NT2/D1 (cell line): ENCODE data around the gene C5AR2.
"Not testable (repeated sequence)": the region's sequence is repeated elsewhere in the genome, so short reads cannot be mapped to it uniquely, and the experiment has no call there.

Experiments used
- DNase-seq: peaks from one replicate; pipeline ENCODE4 v3.0.0-alpha.2; 2011; ENCODE audit warnings: low read depth, low spot score
- H3K27me3 ChIP-seq: 2 replicates; pipeline ENCODE4 v1.6.0; 2011; ENCODE audit warnings: mild to moderate bottlenecking; ENCODE audit not compliant: insufficient read length, insufficient read depth
- H3K36me3 ChIP-seq: 2 replicates; pipeline ENCODE4 v1.6.1; 2011; ENCODE audit warnings: mild to moderate bottlenecking, low read length, mixed read lengths; ENCODE audit not compliant: insufficient read depth, insufficient read length
- H3K4me1 ChIP-seq: 2 replicates; pipeline ENCODE4 v1.5.1; 2011; ENCODE audit not compliant: insufficient read depth, insufficient read length
- H3K4me3 ChIP-seq: 2 replicates; pipeline ENCODE4 v1.5.1; 2011; ENCODE audit warnings: low read depth; ENCODE audit not compliant: insufficient read length
- H3K9ac ChIP-seq: 2 replicates; pipeline ENCODE4 v1.6.0; 2011; ENCODE audit warnings: low read depth; ENCODE audit not compliant: insufficient read length
- H3K9me3 ChIP-seq: 2 replicates; pipeline ENCODE4 v1.5.1; 2011; ENCODE audit warnings: mild to moderate bottlenecking, low read length; ENCODE audit not compliant: insufficient read depth
- SUZ12 ChIP-seq: IDR thresholded peaks from 2 replicates; pipeline ENCODE4 v1.6.1; 2011; ENCODE audit not compliant: insufficient read length, insufficient read depth; ENCODE audit errors: extremely low read depth
- YY1 ChIP-seq: IDR thresholded peaks from 2 replicates; pipeline ENCODE4 v1.6.1; 2011; ENCODE audit not compliant: insufficient read length, insufficient read depth
- ZNF274 ChIP-seq: IDR thresholded peaks from 2 replicates; pipeline ENCODE4 v1.6.1; 2011; ENCODE audit warnings: mild to moderate bottlenecking, low read depth, low read length

Gene C5AR2

GRCh38 chr19:47323872-47324271, 8.1 kb upstream of the C5AR2 start:
- Histone ChIP-seq H3K36me3 (no peaks in the 10 kb centered on the region), H3K9me3 (no peaks in the 10 kb centered on the region), H3K4me1 (no peaks in the 10 kb centered on the region), H3K4me3 (no peak overlapping the region), H3K9ac (no peak overlapping the region), H3K27me3 (no peaks in the 10 kb centered on the region)
- DNase-seq, result no peak
- TF ChIP-seq YY1 (no peak), SUZ12 (no peak), ZNF274 (no peak)

- no peak for DNase-seq
- H3K9me3 ChIP-seq, result no peaks in the 10 kb centered on the region
- H3K9ac ChIP-seq, result no peak overlapping the region
- no peaks in the 10 kb centered on the region for H3K27me3 ChIP-seq
- no peak overlapping the region for H3K4me3 ChIP-seq
- H3K4me1 ChIP-seq, result no peaks in the 10 kb centered on the region
- TF ChIP-seq YY1 (no peak), ZNF274 (no peak)
- no peaks in the 10 kb centered on the region for H3K36me3 ChIP-seq
Measured at GRCh38 chr19:47324502-47324901, 7.5 kb upstream of the C5AR2 start.

GRCh38 chr19:47330466-47330869, 1.5 kb upstream of the C5AR2 start:
- H3K4me3 ChIP-seq, result no peak overlapping the region
- no peak for DNase-seq
- H3K27me3 ChIP-seq, result no peaks in the 10 kb centered on the region
- no peak overlapping the region for H3K9ac ChIP-seq
- H3K36me3 ChIP-seq, result no peaks in the 10 kb centered on the region
- H3K9me3 ChIP-seq, result no peaks in the 10 kb centered on the region
- H3K4me1 ChIP-seq, result no peaks in the 10 kb centered on the region
- TF ChIP-seq ZNF274 (no peak), SUZ12 (no peak), YY1 (no peak)

GRCh38 chr19:47331490-47331889, 485 bp upstream of the C5AR2 start:
- no peaks in the 10 kb centered on the region for H3K4me1 ChIP-seq
- no peak for TF ChIP-seq YY1
- no peak for TF ChIP-seq ZNF274
- TF ChIP-seq SUZ12, result no peak
- no peak overlapping the region for H3K4me3 ChIP-seq
- H3K9ac ChIP-seq, result no peak overlapping the region
- no peaks in the 10 kb centered on the region for H3K27me3 ChIP-seq
- DNase-seq, result no peak
- H3K9me3 ChIP-seq, result no peaks in the 10 kb centered on the region
- no peaks in the 10 kb centered on the region for H3K36me3 ChIP-seq

- DNase-seq, result not testable (repeated sequence)
Measured at GRCh38 chr19:47336765-47337718, 5.1 kb downstream of the C5AR2 start.

GRCh38 chr19:47339196-47339880, 7.4 kb downstream of the C5AR2 start:
- no peaks in the 10 kb centered on the region for H3K27me3 ChIP-seq
- no peaks in the 10 kb centered on the region for H3K36me3 ChIP-seq
- DNase-seq, result no peak
- H3K4me3 ChIP-seq, result no peak overlapping the region
- H3K4me1 ChIP-seq, result no peaks in the 10 kb centered on the region
- no peak for TF ChIP-seq ZNF274
- TF ChIP-seq SUZ12, result no peak
- TF ChIP-seq YY1, result no peak
- H3K9ac ChIP-seq, result no peak overlapping the region
- no peaks in the 10 kb centered on the region; the same call in 1 of the 2 replicates for H3K9me3 ChIP-seq

More at GRCh38 chr19:47336765-47337718, 5.1 kb downstream of the C5AR2 start:
- not testable (repeated sequence) for H3K4me3 ChIP-seq, H3K4me1 ChIP-seq, H3K36me3 ChIP-seq, H3K27me3 ChIP-seq, H3K9ac ChIP-seq, H3K9me3 ChIP-seq

- Histone ChIP-seq H3K36me3 (no peaks in the 10 kb centered on the region), H3K9ac (no peak overlapping the region), H3K4me3 (no peak overlapping the region), H3K4me1 (no peaks in the 10 kb centered on the region), H3K27me3 (no peaks in the 10 kb centered on the region), H3K9me3 (no peaks in the 10 kb centered on the region; the same call in 1 of the 2 replicates)
- TF ChIP-seq SUZ12 (no peak), YY1 (no peak), ZNF274 (no peak)
- DNase-seq, result no peak
Measured at GRCh38 chr19:47340477-47341208, 8.7 kb downstream of the C5AR2 start.
